Myocyte (in vitro differentiated cells): ENCODE results near the gene CCNI. TPM values are rescaled to one million over a fixed set of nuclear protein-coding genes. Genes with fewer than 3 reads are reported as not detected.

Source experiments
- DNase-seq: peaks from one replicate; pipeline ENCODE4 v3.0.0-alpha.2; 2012; ENCODE audit warnings: low read depth
- total RNA-seq: library from RNA; depleted of rRNA; stranded (reverse); fragments of >200 nt; gene quantifications from 2 replicates; pipeline ENCODE4 v1.2.3, GENCODE V29; 2014

Gene CCNI
- total RNA-seq, 1 donor from 2014 or later = 253 TPM

DNA sequence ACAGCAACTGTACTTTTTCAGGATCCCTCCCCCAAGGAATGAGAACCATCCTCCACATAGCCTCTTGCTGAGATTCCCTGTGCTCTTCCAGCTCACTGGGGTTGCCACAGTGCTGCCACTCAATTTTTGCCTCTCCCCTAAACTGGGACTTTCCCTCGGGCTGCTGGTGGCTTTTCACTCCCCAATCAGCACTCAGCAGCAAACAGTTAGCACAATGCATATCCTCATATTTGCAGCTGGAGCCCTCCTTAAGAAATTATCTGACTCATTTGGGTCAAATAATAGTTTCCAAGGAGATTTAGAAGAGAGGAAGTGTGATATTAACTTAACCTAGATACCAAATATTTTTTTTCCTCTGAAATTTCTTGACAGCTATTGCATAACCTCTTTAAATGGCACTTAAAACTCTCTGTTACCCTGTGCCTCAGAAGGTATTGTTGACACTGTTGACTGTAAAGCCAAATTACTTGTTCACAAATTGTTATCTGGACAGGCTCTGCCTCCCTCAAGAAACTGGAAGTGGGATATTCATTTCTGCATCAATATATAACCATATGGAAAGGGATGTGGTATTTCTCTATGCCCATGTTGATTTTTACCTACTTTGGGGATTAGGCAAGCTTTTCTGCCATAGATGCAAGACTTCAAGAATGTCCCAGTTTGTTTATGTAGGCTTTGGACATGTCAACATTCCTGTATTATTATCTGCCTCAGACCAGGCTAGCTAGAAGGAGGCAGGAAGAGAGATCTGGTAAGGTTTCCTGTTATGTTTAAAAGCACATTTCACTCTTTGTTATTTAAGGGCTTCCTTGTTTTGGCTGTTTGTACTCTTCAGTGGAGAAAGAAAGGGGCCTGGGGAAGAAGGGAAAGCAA lies 68.2 kb downstream of the CCNI start:
- DNase-seq = peak; percentile 63

DNA sequence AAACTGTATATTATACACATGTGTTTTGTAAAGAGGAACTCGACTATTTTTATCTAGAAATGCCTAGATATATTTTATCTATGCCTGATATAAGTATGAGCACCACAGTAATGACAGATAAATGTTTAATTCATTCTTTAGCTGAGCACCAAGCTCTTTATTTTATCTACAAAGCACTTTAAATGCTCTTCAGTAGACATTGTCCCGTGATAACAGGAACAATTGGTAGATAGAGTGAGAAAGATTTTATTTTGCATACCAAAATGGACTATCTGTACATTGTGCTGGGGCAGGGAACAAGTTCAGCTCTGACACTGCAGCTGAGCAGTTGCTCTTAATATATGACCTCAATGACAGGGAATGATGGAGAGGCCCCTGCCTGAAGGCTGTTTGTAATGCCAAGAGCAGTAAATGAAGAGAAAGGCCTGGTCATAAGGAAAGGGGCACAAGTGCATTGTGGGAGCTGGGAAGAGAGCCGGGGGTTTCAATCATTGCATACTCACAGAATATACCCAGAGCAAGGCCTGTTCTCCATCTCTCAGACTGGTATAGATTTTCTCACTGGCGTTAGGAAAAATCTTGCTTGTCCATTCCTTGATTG lies 68.9 kb downstream of the CCNI start:
- DNase-seq = no peak

DNA sequence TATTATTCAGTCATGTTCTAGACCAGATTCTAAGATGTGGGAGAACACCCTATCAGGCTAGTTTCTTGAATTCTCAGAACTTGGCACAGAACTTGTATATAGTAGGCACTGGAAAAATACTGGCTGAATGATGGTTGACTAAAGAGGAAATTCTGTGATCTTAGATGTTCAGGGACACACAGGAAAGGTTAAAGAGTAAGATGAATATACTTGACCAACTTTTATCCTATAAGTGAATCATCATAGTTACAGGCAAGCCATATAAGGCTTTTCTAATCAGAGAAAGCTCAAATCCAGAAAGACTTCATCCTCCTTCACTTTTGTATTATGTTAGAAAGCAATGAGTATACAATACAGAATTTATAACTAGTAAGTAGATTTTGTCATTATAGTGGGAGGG lies 72.4 kb downstream of the CCNI start:
- no peak for DNase-seq

DNA sequence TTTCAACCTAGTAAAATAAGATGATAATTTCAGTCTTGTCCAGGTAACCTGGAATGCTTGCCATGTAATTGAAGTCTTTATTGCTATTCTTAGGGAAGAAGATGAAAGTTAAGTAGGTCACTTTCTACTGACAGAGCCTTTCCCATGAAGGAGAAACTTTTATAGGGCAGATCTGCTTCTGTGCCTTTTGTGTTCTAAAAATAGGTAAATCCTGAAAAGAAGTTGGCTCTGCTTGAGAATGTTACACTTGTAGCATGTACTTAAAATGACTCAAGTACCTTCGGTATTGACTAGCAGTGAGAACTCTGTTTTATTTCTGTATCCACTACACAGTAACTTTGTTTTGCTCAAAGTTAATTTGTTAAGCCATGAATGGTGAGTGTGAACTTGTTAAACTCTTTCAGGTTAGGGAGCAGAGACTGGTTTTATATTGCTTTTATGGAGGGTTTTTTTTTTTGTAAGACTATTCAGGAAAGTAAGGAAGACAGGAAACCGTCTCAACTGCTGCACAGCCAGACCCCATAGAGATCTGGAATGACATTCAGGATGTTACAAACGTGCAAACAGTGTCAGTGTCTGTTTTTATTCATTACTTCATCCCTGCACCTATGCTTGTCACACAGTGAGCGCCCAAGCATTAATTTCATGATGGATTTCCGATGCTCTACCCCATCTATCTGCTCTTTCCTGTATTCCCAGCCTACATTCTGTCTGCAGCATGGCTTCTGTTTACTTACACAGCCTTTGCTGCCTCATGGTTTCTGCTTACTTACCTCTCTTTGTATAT lies 73.3 kb downstream of the CCNI start:
- no peak for DNase-seq

DNA sequence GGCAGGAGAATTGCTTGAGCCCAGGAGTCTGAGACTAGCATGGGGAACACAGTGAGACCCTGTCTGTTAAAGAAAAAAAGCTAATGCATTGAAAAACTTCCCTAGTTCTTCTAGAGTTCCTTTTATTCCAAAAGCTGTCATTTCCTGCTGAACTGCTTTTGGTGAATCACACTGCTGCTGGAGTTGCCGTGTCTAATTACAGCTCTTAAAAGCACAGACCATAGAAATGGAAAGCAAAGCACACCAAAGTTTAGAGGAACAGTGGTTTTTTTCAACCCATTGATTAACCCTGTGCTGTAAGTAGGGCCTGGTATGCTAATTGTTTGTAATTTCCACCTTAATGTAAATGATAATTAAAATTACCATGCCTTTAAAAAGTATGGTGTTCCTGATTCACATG lies 73.9 kb downstream of the CCNI start:
- DNase-seq = no peak

DNA sequence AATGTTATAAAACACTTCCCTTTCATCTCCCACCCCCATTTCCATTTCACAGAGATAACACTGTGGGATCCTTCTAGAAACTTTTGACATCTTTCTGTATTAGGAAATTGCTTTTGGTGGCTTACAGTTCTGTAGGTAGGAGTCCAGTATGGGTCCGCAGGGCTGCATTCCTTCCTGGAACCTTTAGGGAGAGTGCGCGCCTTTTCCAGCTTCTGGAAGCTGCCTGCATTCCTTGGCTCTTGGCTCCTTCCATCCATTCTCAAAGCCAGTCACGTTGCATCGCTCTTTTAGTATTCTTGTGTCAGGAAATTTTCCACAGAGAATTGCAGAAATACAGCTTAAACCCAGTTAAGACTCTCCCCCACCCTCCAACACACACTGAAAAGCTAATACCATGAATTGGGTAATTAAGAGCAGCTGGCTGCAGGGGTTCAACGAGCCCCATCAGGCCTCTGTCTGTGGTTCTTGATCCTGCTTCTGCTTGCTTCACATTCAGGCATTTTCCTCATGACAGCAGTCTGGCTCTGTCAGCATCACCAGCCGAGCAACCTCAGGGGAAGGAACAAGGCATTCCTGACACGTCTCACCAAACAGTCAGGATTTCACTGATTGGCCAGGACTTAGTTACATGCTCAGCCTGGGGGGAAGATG lies 77.4 kb downstream of the CCNI start:
- no peak for DNase-seq

DNA sequence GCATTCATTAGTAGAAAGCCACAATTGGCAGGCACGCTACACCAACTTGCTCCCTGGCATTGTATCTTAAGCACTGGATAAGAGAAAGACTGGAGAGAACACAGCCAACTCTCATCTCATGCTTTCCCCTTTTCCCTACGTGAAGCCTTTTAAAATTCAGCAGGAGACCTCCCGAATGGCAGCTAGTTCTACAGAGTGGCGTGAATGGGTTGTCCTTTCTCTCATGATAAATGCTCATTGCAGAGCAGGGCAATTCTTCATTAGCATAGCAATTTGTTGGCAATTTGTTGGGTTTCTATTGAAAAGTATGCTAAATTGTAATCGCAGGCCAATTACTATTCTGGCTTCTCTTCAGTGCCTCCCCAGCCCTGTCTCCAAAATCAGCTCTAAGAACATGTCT lies 78.3 kb downstream of the CCNI start:
- DNase-seq = no peak

Other genes with a start within 250 kb of the CCNI start
- gene SOWAHB, start 177.8 kb downstream of the CCNI start, total RNA-seq = 0.05 TPM in 1 of 2 replicates, not detected in the other
- 321 and 381 TPM in 2 replicates for gene SEPTIN11, start 126.2 kb downstream of the CCNI start, total RNA-seq
- 63.9 and 65.9 TPM in 2 replicates for gene CCNG2, start 81.2 kb upstream of the CCNI start, total RNA-seq